AG04450 (cell line): Measurements from ENCODE around the gene STX16. TPM values are rescaled to one million over a fixed set of nuclear protein-coding genes. Genes with fewer than 3 reads are reported as not detected.
"Not testable (repeated sequence)": the region's sequence is repeated elsewhere in the genome, so short reads cannot be mapped to it uniquely, and the experiment has no call there.

Experiments used
- CTCF ChIA-PET: fragments of 300-600, 350-600 bp; formaldehyde crosslinking; extraction: SDS; loops from one replicate; lab custom pipeline; 2022; ENCODE audit warnings: antibody characterized with exemption, inconsistent platforms; lab: Charles Lee
- POLR2A ChIA-PET: fragments of 350-600 bp; formaldehyde crosslinking; extraction: SDS; loops from one replicate; lab custom pipeline; 2021; ENCODE audit warnings: antibody characterized with exemption, inconsistent platforms; lab: Yijun Ruan, JAX
- DNase-seq: peaks from one replicate; pipeline ENCODE4 v3.0.0-alpha.2; 2011; ENCODE audit warnings: low read depth, low spot score
- H3K27ac ChIP-seq: one replicate; pipeline ENCODE4 v1.5.1; 2012; ENCODE audit warnings: low read depth, low read length, control low read depth
- H3K27me3 ChIP-seq: one replicate; pipeline ENCODE4 v1.6.0; 2012; ENCODE audit warnings: low read length; ENCODE audit not compliant: control insufficient read depth, insufficient read depth
- H3K4me3 ChIP-seq: 2 replicates; pipeline ENCODE4 v1.5.1; 2011; ENCODE audit warnings: mild to moderate bottlenecking, low read depth, low read length, control low read depth
- H3K9me3 ChIP-seq: 2 replicates; pipeline ENCODE4 v1.5.1; 2012; ENCODE audit warnings: low read length; ENCODE audit not compliant: control insufficient read depth, insufficient read depth
- polyA plus RNA-seq: library from polyadenylated mRNA; depleted of rRNA; stranded (reverse); fragments of >200 nt; gene quantifications from 2 replicates; pipeline ENCODE4 v1.2.3, GENCODE V29; 2011
- TF ChIP-seq, protein P1 (sequence below): IDR thresholded peaks from 2 replicates; pipeline ENCODE4 v1.5.1; 2011; ENCODE audit warnings: low read depth, low read length, control low read depth, inconsistent platforms

The STX16 gene
- polyA plus RNA-seq, 1 experiment, result 51.9 TPM

DNA sequence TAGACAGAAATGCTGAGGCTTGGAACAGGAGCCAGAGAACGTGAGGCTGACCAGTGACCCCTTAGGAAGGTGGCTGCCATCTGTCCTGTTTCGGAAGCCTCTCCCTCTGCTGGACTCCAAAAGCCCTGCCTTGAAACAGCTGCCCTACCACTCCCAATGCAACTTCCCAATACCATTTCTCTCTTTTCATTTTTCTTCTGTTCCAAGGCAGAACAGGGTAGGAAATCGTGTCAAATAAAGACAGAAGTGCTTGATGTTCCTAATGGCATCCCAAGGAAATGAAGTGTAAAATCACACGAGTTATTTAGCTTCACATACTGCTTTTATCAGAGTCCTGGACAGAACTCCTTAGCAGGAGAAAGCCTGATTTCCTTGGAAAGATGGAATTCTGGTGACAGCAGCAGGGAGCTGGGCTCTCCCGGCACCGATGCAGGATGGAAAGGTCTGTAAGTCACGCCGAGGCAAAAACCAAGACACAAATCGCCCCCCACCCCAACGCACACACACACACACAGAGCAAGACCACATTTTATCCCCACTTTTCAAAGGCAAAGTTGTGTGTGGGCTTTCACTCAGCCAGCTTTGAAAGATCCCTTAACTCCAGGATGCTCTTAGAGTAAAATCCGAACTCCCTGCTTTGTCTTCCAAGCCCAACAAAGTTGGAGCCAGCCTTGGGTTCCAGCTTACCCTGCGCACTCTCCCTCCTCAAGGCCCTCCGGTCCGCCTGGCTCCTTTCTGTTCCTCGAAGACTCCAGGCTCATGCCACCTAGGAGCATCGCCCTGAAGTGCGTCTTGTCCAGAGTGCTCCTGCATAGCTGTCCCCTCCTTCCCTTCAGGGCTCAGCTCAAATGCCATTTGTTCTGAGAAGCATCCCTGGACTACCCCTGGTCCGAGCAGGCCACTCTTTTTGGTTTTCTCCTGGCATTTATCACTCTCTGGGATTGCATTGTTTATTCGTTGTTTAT lies 11.6 kb upstream of the STX16 start:
- Histone ChIP-seq H3K27ac (no peak overlapping the region), H3K9me3 (peaks cover 9% of the 10 kb centered on the region), H3K27me3 (no peaks in the 10 kb centered on the region), H3K4me3 (no peak overlapping the region)
- ChIA-PET POLR2A (interaction anchor here (0.9 kb wide), 1 partner anchor 12 kb away, joined by 5 read pairs; the partner anchor contains the start of gene STX16), CTCF (interaction anchor here (0.6 kb wide), 1 partner anchor 89 kb away, joined by 4 read pairs; no protein-coding TSS in a partner anchor)
- DNase-seq, result no peak
- TF ChIP-seq, protein P1, sequence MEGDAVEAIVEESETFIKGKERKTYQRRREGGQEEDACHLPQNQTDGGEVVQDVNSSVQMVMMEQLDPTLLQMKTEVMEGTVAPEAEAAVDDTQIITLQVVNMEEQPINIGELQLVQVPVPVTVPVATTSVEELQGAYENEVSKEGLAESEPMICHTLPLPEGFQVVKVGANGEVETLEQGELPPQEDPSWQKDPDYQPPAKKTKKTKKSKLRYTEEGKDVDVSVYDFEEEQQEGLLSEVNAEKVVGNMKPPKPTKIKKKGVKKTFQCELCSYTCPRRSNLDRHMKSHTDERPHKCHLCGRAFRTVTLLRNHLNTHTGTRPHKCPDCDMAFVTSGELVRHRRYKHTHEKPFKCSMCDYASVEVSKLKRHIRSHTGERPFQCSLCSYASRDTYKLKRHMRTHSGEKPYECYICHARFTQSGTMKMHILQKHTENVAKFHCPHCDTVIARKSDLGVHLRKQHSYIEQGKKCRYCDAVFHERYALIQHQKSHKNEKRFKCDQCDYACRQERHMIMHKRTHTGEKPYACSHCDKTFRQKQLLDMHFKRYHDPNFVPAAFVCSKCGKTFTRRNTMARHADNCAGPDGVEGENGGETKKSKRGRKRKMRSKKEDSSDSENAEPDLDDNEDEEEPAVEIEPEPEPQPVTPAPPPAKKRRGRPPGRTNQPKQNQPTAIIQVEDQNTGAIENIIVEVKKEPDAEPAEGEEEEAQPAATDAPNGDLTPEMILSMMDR, result no peak

DNA sequence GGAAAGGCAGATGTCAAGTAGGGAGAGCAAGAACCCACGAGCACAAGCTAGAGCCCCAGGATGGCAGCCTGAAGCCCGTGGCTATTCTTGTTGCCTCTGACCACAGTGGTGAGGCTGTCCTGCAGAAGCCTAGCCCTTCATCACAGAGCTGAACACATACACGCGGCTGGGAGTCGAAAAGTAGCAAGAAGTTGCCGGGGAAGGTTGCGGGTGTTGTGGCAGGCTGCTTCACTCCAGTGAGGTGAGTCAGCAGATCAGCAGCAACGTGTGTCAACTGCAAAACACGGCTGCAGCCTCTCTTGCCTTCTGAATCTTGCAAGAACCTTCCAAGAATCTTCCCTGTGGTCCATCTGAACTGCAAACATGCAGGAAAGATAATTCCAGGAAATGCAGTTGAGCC lies 10.6 kb upstream of the STX16 start:
- Histone ChIP-seq H3K4me3 (no peak overlapping the region), H3K9me3 (peaks cover 9% of the 10 kb centered on the region), H3K27ac (no peak overlapping the region), H3K27me3 (no peaks in the 10 kb centered on the region)
- ChIA-PET POLR2A (no interaction called here), CTCF (no interaction called here)
- TF ChIP-seq, protein P1, result no peak
- DNase-seq, result no peak

DNA sequence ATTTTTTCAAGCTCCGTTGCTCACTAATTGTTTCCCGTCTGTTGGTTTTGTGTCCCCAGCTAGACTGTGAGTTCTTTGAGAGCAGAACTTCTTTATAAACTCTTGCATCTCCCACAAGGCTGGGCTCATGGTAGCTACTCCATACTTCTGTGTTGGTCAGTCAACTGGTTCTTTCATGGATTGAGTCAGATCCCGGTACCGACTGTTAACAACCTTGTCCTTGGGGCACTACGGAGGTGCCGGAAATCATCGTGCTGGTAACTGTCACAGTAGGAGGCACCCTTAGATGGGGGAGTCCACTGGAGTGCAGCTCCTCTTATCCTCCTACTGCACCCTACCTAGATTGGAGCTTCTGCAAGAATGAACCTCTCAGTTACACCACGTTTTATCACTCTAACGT lies 8.6 kb upstream of the STX16 start:
- CTCF ChIA-PET, result no interaction called here
- TF ChIP-seq, protein P1, result no peak
- POLR2A ChIA-PET, result no interaction called here

DNA sequence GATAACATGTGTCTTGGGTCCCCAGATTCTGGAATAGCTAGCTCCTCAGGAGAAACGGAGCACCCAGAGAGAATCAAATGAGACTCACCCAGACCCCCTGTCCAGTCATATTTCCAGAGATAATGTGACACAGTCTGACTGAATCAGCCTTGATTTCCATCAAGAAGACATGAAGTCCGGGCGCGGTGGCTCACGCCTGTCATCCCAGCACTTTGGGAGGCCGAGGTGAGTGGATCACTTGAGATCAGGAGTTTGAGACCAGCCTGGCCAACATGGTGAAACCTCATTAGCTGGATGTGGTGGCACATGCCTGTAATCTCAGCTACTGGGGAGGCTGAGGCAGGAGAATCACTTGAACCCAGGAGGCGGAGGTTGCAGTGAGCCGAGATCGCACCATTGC lies 8.2 kb upstream of the STX16 start:
- CTCF ChIA-PET, DNase-seq, H3K27me3 ChIP-seq, POLR2A ChIA-PET, H3K9me3 ChIP-seq, H3K27ac ChIP-seq, H3K4me3 ChIP-seq: not testable (repeated sequence)

More for the DNA sequence above, 8.6 kb upstream of the STX16 start:
- Histone ChIP-seq H3K4me3 (no peak overlapping the region), H3K9me3 (peaks cover 9% of the 10 kb centered on the region), H3K27me3 (no peaks in the 10 kb centered on the region), H3K27ac (no peak overlapping the region)
- no peak for DNase-seq

DNA sequence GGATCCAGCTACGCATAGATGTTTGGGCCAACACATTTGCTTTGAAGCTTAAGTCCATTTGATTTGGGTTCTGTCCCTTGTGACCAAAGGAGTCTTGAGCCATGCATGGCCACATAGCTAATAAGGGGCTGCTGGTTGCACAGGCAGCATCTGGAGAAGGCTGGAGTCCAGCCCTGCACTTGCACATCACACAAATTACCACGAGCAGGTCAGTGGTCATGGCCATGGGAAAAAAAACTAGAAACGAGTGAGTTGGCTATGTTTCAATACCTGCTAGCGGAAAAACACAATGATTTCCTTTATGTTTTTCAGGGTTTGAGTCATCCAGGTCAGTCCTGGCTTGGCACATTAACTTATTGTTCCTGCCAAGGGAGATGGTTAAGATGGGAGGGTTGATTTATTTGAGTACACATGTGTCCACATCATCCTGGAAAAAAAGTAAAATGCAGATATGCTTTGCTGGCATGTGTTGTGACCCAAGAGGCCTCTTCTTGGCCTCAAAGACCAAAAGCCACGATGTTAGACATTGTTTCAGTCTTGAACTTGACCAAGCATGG lies 5.6 kb upstream of the STX16 start:
- ChIA-PET POLR2A (no interaction called here), CTCF (interaction anchor here (1.1 kb wide), 1 partner anchor 198 kb away, joined by 3 read pairs; no protein-coding TSS in a partner anchor)
- DNase-seq, result no peak
- Histone ChIP-seq H3K9me3 (peaks cover 5% of the 10 kb centered on the region; the same call in 1 of the 2 replicates), H3K27ac (no peak overlapping the region), H3K27me3 (no peaks in the 10 kb centered on the region), H3K4me3 (no peak overlapping the region)
- TF ChIP-seq, protein P1, result no peak
